Breast epithelium (tissue), 3 donors: ENCODE data around the gene PLPPR4.

Source experiments
- CTCF ChIP-seq, 3 donors: fragments of 450-650 bp; IDR thresholded peaks; one replicate each; pipeline ENCODE4 v1.5.1; 2016 to 2017; ENCODE audit warnings: antibody characterized with exemption in 3 of 3, mild to moderate bottlenecking in 3 of 3, moderate library complexity in 3 of 3
- POLR2A ChIP-seq: fragments of 450-650 bp; IDR thresholded peaks from one replicate; pipeline ENCODE4 v1.6.1; 2016; ENCODE audit warnings: antibody characterized with exemption, mild to moderate bottlenecking, moderate library complexity
- POLR2AphosphoS5 ChIP-seq, 3 donors: sonication (generic); formaldehyde crosslinking; IDR thresholded peaks; one replicate each; pipeline ENCODE4 v1.6.1; 2017; ENCODE audit warnings: antibody characterized with exemption in 3 of 3

- TF ChIP-seq CTCF (IDR thresholded peaks at IDR 0.05) (no peak), POLR2AphosphoS5 (IDR thresholded peaks at IDR 0.05) (no peak), POLR2A (no peak)
These were observed 832 bp downstream of the PLPPR4 start for GRCh38 chr1:99265124-99265523.
